Suprapubic skin (tissue), 4 donors: ENCODE measurements around the gene DSCAM.

Experiments
- EP300 ChIP-seq: sonication (generic); formaldehyde crosslinking; IDR thresholded peaks from one replicate; pipeline ENCODE4 v1.6.1; 2017; ENCODE audit warnings: antibody characterized with exemption
- POLR2A ChIP-seq, 2 donors: fragments of 450-650 bp; IDR thresholded peaks; one replicate each; pipeline ENCODE4 v1.6.1; 2017; ENCODE audit warnings: antibody characterized with exemption in 2 of 2, mild to moderate bottlenecking in 2 of 2, moderate library complexity in 2 of 2
- POLR2AphosphoS5 ChIP-seq, 3 donors: sonication (generic); formaldehyde crosslinking; IDR thresholded peaks; one replicate each; pipeline ENCODE4 v1.6.1; 2017; ENCODE audit warnings: antibody characterized with exemption in 3 of 3
- TF ChIP-seq, protein P1 (sequence below), 2 donors: fragments of 200-600 bp in 1 of 2; fragments of 450-650 bp in 1 of 2; sonication (generic) in 1 of 2; IDR thresholded peaks; one replicate each; pipeline ENCODE4 v1.5.1; 2016 to 2019; ENCODE audit warnings: antibody characterized with exemption in 2 of 2, mild to moderate bottlenecking in 1 of 2, moderate library complexity in 1 of 2

DNA sequence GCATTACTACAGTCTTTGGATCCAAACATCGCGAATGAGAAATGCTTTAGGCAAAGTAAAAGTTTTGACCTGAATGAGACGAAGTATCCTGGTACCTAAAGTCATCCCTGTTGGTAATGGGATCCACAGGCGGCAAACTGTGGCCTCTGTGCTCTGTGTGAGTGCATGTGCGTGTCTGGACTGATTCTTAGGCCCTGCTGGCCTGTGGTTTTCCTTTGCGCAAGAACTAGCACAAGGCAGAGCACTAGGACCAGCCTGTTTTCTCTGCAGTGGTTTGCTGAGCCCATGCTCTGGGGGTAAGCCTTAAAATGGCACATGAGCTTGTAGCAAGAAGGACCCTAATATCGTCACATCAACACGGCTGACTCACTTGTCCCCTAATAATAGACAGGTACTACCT, 251.2 kb downstream of the DSCAM start:
- TF ChIP-seq, protein P1, sequence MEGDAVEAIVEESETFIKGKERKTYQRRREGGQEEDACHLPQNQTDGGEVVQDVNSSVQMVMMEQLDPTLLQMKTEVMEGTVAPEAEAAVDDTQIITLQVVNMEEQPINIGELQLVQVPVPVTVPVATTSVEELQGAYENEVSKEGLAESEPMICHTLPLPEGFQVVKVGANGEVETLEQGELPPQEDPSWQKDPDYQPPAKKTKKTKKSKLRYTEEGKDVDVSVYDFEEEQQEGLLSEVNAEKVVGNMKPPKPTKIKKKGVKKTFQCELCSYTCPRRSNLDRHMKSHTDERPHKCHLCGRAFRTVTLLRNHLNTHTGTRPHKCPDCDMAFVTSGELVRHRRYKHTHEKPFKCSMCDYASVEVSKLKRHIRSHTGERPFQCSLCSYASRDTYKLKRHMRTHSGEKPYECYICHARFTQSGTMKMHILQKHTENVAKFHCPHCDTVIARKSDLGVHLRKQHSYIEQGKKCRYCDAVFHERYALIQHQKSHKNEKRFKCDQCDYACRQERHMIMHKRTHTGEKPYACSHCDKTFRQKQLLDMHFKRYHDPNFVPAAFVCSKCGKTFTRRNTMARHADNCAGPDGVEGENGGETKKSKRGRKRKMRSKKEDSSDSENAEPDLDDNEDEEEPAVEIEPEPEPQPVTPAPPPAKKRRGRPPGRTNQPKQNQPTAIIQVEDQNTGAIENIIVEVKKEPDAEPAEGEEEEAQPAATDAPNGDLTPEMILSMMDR (IDR thresholded peaks at IDR 0.05): no peak
- TF ChIP-seq POLR2A (IDR thresholded peaks at IDR 0.05) (no peak), POLR2AphosphoS5 (IDR thresholded peaks at IDR 0.05) (no peak), EP300 (no peak)
